Fibroblast of lung (primary cell): ENCODE results near the gene HIF1AN.

ENCODE experiments used
- EZH2 ChIP-seq: IDR thresholded peaks from 2 replicates; pipeline ENCODE4 v1.5.1; 2012; ENCODE audit warnings: low read length, control low read depth, mild to moderate bottlenecking; ENCODE audit errors: missing control alignments
- TF ChIP-seq, protein P1 (sequence below), 2 donors: IDR thresholded peaks in 1 of 2; conservative IDR thresholded peaks in 1 of 2; 1 replicate in 1 of 2; 2 replicates in 1 of 2; pipeline ENCODE4 v1.5.1; 2011 to 2012; ENCODE audit warnings: low read length in 2 of 2, control low read depth in 1 of 2, inconsistent platforms in 1 of 2, low read depth in 1 of 2, mild to moderate bottlenecking in 1 of 2

DNA sequence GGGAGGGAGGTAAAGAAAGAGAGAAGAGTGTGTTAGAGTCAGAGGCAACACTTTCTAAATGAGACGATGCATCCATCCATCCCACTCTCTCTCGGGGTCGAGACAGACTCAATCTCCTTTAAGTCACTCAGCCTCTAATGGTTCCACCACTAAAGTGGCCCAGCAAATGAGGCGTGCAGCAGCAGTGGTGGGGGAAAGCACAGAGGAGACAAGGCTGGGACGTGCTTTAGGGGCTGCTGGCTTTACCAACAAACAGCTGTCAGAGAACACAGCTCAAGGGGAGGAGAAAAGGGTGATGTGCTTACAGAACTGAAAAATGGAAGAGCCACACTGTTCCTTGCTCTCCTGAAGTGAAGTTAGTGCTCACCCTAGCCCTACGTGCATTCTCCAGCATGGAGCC is 11.5 kb upstream of the HIF1AN start:
- TF ChIP-seq, protein P1, sequence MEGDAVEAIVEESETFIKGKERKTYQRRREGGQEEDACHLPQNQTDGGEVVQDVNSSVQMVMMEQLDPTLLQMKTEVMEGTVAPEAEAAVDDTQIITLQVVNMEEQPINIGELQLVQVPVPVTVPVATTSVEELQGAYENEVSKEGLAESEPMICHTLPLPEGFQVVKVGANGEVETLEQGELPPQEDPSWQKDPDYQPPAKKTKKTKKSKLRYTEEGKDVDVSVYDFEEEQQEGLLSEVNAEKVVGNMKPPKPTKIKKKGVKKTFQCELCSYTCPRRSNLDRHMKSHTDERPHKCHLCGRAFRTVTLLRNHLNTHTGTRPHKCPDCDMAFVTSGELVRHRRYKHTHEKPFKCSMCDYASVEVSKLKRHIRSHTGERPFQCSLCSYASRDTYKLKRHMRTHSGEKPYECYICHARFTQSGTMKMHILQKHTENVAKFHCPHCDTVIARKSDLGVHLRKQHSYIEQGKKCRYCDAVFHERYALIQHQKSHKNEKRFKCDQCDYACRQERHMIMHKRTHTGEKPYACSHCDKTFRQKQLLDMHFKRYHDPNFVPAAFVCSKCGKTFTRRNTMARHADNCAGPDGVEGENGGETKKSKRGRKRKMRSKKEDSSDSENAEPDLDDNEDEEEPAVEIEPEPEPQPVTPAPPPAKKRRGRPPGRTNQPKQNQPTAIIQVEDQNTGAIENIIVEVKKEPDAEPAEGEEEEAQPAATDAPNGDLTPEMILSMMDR (conservative IDR thresholded peaks at IDR 0.05 in 1 of 2, IDR thresholded peaks at IDR 0.05 in 1 of 2; ENCODE audit: low read depth in 1 of 2, low read length in 2 of 2), result no peak
- no peak for TF ChIP-seq EZH2
